Suppressor macrophage (primary cell): ENCODE data around the gene ZFP3.
A peak's percentile ranks its signal among the peaks of the same experiment; 100 is the strongest.
"Not testable (repeated sequence)": the region's sequence is repeated elsewhere in the genome, so short reads cannot be mapped to it uniquely, and the experiment has no call there.

Experiments used
- DNase-seq, 4 experiments: peaks; one replicate each; pipeline ENCODE4 v3.0.0-alpha.2; 2020 to 2022
- total RNA-seq, 17 experiments: gene quantifications; one replicate each; lab custom pipeline; 2026; ENCODE audit warnings: mixed read lengths in 6 of 17, inconsistent platforms in 3 of 17; lab: John Stamatoyannopoulos, UW

Gene ZFP3
- 1.3 to 13.0 (median 9.0) reads per million in 17 experiments for total RNA-seq

DNA sequence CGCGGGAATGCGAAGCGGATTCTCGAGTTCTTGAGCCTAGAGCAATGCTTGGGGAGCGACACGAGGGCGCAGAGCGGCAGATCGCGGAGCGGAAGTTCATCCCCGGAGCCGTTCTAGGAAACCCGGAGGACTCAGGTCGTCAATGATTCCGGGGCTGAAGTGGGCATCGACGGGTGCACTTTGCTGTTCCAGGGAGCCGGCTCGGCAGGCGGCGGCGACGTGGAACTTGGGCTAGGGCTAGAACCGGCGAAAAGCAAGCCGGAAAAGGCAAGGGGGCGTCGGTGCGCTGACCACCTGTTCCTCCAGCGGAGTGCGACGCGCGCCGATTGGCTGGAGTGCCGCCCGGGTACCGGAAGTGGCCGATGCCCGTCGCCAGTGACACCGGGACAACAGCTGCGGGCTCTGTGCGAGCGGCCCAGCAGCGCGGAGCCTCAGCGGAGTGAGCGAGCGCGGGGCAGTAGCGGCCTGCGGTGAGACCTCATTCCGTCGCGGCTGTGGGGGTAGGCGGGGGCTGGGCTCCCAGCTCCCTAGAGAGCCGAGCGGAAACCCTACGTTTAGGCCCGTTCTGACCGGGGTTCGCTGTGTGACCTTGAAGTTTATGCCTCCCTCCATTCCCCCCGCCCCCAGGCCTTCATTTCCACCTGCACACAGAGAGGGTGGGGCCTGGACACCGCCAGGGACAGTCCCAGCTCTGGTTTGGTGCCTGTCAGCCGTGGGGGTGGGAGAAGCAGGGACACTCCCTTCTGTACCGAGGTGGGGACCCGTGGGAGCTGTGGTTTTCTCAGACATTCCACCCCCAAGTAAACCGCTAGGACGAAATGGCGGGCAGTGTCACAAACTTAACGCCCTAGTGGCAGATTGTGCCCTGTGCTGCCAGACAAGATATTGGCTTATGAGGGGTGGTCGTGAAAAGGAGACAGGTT is at the start of gene ZFP3:
Gene ZFP3, plus strand, starts transcription at position 362 of the 923 bp plus-strand sequence. CDS start 13,038 bp downstream, outside the sequence.
- DNase-seq: peak; percentile 80 to 92 (median 87)

- DNase-seq: not testable (repeated sequence)
Measured at GRCh38 chr17:5030168-5030567, 48.1 kb upstream of the ZFP3 start.

DNA sequence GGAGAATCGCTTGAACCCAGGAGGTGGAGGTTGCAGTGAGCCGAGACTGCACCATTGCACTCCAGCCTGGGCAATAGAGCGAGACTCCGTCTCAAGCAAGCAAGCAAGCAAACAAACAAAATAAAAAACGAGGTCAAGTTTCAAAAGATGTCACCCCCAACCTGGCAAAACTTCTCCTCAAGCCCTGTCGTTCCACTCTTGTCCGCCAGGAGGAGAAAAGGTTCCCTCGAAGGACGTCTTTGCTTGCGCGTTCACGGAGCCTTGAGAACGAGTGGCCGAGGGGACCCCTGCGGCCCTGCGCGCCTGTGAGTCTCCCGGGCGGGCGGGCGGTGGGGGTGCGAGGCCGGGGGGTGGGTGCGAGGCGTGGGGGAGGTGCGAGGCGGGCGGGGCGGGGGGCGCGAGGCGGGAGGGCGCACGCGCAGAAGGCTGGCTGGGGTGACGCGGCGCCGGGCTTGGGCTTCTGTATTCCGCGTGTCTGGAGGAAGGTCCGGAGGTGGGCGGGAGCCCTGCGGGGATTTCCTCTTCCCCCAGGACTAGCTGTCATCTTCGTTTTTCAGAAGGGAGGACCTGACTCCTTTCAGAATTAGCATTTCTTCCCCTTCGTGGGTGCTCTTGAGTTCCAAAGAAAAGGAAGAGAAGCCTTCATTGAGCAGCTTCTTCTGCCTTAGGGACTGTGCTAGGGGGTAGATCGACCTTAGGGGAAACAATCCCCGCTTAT is 46.7 kb upstream of the ZFP3 start:
- peak; percentile 94 to 98 (median 98) for DNase-seq

- no peak for DNase-seq
Measured at GRCh38 chr17:5032865-5033264, 45.4 kb upstream of the ZFP3 start.

DNA sequence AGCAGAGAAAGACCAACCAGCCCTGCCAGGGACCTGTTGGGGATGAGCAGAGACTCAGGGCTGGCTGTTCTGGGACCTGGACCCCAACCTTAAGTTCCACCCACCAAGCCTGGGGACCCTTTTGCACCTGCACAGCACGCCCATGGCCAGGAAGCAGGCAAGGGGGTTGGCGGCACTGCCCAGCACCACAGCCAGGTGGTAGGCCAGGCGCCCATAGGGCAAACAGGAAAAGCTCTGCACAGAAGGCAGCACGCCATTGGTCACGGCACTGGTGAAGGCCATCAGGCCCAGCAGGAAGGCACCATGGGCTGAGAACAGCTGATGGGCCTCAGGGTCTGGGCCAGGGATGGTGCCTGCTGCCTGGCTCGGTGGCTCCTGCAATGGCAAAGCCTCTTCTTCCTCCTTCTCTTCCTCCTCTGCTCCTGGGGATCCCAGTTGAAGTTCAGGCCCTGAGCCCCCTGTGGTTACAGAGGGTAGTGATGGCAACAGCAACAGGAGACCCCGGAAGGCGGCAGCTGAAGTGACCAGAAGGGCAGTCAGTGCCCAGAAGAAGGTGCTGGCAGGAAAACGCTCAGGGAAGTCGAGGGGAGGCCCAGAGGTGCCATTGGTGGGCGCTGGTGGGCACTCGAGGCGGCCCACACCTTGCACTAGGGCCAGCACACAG is 44.8 kb upstream of the ZFP3 start:
- DNase-seq: no peak

DNA sequence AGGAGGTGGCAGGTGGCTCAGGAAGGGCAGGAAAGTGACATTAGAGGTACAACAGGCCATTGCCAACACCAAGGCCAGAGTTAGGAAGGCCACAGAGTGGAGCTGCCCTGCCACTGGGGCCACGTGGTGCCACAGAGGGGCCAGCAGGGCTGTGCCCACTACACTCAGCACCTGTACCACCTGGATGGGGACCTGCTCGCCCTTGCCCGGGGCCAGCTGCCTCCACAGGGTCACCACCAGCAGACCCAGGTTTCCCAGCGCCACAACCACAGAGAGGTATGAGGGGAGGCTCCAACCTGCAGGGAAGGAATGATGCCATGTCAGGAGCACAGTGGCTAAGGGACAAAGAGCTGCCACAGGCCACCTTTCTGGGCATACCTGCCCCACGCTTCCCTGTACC is 44.2 kb upstream of the ZFP3 start:
- DNase-seq: no peak

GRCh38 chr17:5034651-5035050 is 43.6 kb upstream of the ZFP3 start:
- DNase-seq: no peak

DNA sequence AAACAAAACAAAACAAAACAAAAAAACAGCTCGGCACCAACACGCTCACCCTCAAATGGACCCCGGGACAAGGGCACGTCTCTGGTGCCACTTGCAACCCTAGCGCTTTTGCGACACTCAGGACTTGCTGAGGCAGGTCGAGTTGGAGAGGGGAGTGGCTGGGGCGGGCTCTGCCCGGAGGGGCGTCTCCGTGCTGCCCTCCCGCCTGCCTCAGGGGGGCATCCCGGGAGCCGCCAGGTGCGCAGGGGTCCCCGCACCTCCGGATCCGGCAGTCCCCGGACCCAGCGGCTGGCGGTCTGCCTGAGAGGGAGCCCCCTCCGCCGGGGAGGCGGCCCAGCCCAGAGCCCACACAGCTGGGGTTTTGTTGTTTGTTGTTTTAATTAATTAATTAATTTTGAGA is 43.0 kb upstream of the ZFP3 start, which contains the start of gene SLC52A1:
Gene SLC52A1, minus strand, starts transcription at position 112 of the 400 bp plus-strand sequence. CDS start 820 bp downstream, outside the sequence.
- DNase-seq: no peak

GRCh38 chr17:5042157-5043022 is 35.9 kb upstream of the ZFP3 start:
- DNase-seq: no peak

DNA sequence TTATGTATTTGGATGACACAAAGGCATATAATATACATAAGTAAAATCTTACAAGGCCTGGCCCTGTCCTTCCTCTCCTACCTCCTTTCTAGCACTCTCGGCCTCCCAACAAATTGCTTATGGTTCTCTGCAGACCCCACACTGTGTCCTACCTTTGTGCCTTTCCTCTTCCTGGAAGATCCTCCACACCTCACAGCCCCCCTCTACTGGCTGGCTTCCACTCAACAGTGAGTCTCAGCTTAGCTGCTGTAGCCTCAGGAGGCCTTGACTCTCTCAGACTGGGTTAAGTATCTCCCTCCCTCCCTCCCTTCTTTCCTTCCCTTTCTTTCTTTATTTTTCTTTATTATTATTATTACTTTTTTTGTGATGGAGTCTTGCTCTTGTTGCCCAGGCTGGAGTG is 34.7 kb upstream of the ZFP3 start:
- no peak for DNase-seq

GRCh38 chr17:5044630-5045029 is 33.6 kb upstream of the ZFP3 start:
- no peak for DNase-seq

- DNase-seq: no peak
Measured at GRCh38 chr17:5045496-5045895, 32.8 kb upstream of the ZFP3 start.

DNA sequence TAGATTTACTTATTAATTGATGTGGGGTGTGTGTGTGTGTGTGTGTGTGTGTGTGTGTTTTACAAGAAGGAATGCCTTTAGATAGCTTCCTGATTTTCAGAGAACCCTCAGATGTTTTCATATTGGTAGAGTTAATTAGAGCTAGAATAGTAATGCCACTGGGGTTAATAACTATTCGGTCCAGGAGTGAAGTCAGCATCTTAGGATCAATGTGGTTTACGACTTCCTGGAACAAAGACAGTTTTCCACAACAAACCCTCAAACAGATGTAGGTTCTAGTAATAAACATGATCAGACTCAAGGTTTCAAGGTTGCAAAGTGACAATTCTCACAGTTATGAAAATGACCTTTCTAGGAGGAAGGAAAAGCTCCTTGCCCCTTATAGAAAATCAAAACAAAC is 30.8 kb upstream of the ZFP3 start:
- no peak for DNase-seq

DNA sequence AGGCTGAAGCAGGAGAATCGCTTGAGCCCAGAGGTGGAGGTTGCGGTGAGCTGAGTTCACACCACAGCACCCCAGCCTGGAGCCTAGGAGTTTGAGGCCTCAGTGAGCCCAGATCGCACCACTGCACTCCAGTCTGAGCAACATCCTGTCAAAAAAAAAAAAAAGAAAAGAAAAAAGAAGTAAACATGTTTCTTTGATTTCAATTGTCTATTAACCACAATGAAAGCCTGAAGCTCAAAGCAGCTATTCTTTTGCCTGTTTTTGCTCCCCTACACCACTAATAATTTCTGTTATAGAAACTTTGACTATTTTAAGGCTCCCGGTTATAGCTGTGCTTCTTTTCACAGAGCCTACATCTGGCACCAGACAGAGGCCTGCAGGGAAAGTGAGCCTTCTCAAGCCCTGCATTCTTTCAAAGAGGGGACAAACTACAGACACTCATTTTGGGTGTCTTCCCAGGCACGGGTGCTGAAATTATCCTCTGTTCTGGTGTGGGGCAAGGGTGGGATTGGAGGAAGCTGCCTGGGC is 28.9 kb upstream of the ZFP3 start:
- no peak for DNase-seq

GRCh38 chr17:5050278-5050677 is 28.0 kb upstream of the ZFP3 start:
- DNase-seq: no peak

DNA sequence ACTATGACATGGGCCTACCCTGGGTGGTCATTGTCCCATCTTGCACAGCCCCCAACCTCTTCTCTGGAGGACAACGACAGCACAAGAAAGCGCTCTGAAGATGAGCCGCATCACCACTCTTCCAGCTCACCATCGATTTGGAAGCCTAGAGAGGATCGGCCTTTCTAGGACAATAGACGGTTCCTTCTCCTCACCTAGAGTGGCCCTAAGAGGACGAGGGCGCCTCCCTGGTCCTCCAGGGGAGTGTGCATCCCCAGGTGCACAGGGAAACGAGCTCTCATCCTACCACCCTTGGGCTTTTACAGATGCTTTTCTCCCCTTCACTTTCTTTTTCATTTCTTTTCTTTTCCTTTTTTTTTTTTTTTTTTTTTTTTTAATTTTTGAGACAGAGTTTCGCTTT is 22.7 kb upstream of the ZFP3 start:
- no peak for DNase-seq

DNA sequence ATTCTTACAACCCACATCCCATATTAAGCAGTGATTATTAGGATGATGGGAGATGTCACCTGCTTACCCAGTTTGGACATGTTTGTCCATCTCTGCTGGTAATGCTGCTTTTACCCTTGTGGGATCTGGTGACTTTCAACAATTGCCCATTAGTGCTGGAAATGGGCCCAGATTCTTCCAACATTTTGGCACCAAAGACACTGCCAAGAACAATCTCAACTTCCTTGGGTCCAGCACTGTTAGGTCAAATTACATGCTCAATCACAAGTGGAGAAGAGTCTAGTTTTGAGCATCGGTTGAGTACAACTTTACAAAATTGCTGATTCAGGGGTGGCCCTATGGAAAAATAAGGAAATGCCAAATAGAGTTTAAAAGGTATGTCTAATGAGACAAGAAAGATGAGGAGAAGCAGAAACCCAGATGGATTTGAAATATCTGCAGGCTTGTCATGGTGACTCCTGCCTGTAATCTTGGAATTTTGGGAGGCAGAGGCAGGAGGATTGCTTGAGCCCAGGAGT is 13.0 kb upstream of the ZFP3 start:
- no peak for DNase-seq

- peak in 2 of 4 experiments; percentile 51 to 62 for DNase-seq
Measured at GRCh38 chr17:5068236-5068635, 10.0 kb upstream of the ZFP3 start.

DNA sequence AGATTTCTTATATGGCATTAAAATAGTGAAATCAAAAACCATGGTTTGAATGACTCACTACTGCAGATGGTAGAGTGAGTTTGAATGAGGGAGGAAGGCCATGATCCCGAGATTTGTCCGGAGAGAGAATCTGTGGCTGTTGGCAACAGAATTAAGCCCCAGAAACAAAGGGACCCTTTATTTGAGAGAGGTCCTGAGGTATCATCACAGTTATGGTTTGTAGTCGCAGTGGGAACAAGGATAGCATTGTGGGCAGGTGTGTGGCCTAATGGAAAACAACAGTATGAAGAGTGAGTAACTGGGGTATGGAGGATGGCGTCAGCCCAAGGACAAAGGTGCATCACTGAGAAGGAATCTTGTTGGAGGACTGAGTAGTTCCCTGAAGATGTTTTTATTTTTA is 8.5 kb upstream of the ZFP3 start:
- DNase-seq: no peak

- not testable (repeated sequence) for DNase-seq
Measured at GRCh38 chr17:5075472-5075871, 2.8 kb upstream of the ZFP3 start.

- not testable (repeated sequence) for DNase-seq
Measured at GRCh38 chr17:5077275-5077674, 992 bp upstream of the ZFP3 start.

DNA sequence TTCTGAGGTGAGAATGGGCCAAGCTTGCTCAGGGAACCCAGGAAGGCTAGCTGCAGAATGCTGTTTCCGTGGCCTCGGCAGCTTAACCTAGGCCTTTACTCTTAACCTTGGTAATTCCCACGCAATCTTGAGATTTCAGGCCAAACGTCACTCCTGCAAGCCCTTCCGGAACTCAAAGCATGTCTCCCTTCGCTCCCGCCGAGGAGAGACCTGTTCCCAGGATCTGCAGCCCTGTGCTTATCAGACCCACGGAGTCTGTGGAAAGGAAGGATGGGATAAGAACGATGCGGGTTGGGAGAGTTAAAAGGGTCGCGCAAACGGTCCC is 524 bp upstream of the ZFP3 start:
- DNase-seq: no peak
